AG10803 (cell line): ENCODE measurements around the gene ZNF236.
"Not testable (repeated sequence)": the region's sequence is repeated elsewhere in the genome, so short reads cannot be mapped to it uniquely, and the experiment has no call there.

Experiments used
- DNase-seq: peaks from one replicate; pipeline ENCODE4 v3.0.0; 2010; ENCODE audit warnings: low read depth
- H3K4me3 ChIP-seq: 2 replicates; pipeline ENCODE4 v1.5.1; 2011; ENCODE audit warnings: mild to moderate bottlenecking, low read length, control low read depth
- CTCF ChIP-seq: conservative IDR thresholded peaks from 2 replicates; pipeline ENCODE4 v1.5.1; 2011; ENCODE audit warnings: mild to moderate bottlenecking, low read length, control low read depth, inconsistent platforms

ZNF236 gene

GRCh38 chr18:77017355-77017754 lies 195.0 kb downstream of the ZNF236 start:
- no peak for DNase-seq
- H3K4me3 ChIP-seq, result no peak overlapping the region
- TF ChIP-seq CTCF, result no peak

- DNase-seq, H3K4me3 ChIP-seq: not testable (repeated sequence)
Measured at GRCh38 chr18:77018650-77019049, 196.3 kb downstream of the ZNF236 start.

GRCh38 chr18:77019641-77020040 lies 197.3 kb downstream of the ZNF236 start:
- H3K4me3 ChIP-seq, result no peak overlapping the region
- no peak for TF ChIP-seq CTCF
- no peak for DNase-seq
